B cell (primary cell): Measurements from ENCODE around the gene GSE1.

Experiments used
- EZH2 ChIP-seq: IDR thresholded peaks from 2 replicates; pipeline ENCODE4 v1.6.1; 2012; ENCODE audit warnings: borderline replicate concordance, low read depth, mild to moderate bottlenecking, moderate library complexity, low read length; ENCODE audit not compliant: insufficient read depth, poor library complexity, severe bottlenecking
- TF ChIP-seq, protein P1 (sequence below): fragments of 200-600 bp; IDR thresholded peaks from one replicate; pipeline ENCODE4 v1.8.0; 2022; ENCODE audit warnings: antibody characterized with exemption, mild to moderate bottlenecking

DNA sequence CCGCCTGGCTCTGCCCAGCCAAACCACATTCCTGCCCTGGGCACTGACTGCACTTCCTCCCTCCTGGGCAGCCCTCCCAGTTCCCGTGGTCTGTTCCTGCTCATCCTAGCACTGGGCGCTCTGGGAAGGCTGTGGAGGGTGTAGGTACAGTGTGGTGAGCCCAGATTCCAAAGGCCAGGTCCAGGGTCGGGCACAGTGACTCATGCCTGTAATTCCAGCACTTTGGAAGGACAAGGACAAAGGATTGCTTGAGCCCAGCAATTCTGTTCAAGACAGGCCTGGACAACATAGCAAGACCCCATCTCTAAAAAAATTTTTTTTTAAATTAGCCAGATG is 107.1 kb downstream of the GSE1 start:
- TF ChIP-seq, protein P1, sequence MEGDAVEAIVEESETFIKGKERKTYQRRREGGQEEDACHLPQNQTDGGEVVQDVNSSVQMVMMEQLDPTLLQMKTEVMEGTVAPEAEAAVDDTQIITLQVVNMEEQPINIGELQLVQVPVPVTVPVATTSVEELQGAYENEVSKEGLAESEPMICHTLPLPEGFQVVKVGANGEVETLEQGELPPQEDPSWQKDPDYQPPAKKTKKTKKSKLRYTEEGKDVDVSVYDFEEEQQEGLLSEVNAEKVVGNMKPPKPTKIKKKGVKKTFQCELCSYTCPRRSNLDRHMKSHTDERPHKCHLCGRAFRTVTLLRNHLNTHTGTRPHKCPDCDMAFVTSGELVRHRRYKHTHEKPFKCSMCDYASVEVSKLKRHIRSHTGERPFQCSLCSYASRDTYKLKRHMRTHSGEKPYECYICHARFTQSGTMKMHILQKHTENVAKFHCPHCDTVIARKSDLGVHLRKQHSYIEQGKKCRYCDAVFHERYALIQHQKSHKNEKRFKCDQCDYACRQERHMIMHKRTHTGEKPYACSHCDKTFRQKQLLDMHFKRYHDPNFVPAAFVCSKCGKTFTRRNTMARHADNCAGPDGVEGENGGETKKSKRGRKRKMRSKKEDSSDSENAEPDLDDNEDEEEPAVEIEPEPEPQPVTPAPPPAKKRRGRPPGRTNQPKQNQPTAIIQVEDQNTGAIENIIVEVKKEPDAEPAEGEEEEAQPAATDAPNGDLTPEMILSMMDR, result no peak
- no peak for TF ChIP-seq EZH2
